CD4-positive, alpha-beta T cell treated with Interleukin-6 at 100 ng/mL for 8 hours (primary cell): ENCODE results near the gene MYL6B.
"Not testable (repeated sequence)": the region's sequence is repeated elsewhere in the genome, so short reads cannot be mapped to it uniquely, and the experiment has no call there.

ENCODE experiments used
- DNase-seq: peaks from one replicate; pipeline ENCODE4 v3.0.0-alpha.2; 2020; ENCODE audit warnings: mixed read lengths, low spot score

The MYL6B gene

GRCh38 chr12:56165369-56165768, 13.0 kb downstream of the MYL6B start:
- no peak for DNase-seq

- no peak for DNase-seq
Measured at GRCh38 chr12:56169229-56169759, 16.9 kb downstream of the MYL6B start.

GRCh38 chr12:56172839-56173238, 20.5 kb downstream of the MYL6B start:
- no peak for DNase-seq

- no peak for DNase-seq
Measured at GRCh38 chr12:56178347-56178746, 26.0 kb downstream of the MYL6B start.

- DNase-seq = no peak
Measured at GRCh38 chr12:56186957-56187356, 34.6 kb downstream of the MYL6B start.

GRCh38 chr12:56188131-56188777, 35.9 kb downstream of the MYL6B start:
- no peak for DNase-seq

DNA sequence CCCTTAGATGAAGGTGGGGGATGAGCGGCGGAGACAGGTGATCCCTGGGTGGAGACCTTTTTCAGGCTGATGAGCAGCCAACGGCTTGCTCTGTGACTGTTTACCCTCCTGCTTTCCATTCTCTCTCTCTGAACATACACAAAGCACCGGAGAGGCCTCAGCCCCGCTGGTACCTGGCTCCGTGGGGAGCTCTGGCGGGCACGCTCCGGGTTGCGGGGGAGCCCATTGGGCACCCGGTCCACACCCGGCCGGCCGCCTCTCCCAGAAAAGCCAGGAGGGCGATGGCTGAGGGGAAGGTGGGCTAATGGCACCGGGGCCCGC, 36.4 kb downstream of the MYL6B start:
- DNase-seq = peak; percentile 3

DNA sequence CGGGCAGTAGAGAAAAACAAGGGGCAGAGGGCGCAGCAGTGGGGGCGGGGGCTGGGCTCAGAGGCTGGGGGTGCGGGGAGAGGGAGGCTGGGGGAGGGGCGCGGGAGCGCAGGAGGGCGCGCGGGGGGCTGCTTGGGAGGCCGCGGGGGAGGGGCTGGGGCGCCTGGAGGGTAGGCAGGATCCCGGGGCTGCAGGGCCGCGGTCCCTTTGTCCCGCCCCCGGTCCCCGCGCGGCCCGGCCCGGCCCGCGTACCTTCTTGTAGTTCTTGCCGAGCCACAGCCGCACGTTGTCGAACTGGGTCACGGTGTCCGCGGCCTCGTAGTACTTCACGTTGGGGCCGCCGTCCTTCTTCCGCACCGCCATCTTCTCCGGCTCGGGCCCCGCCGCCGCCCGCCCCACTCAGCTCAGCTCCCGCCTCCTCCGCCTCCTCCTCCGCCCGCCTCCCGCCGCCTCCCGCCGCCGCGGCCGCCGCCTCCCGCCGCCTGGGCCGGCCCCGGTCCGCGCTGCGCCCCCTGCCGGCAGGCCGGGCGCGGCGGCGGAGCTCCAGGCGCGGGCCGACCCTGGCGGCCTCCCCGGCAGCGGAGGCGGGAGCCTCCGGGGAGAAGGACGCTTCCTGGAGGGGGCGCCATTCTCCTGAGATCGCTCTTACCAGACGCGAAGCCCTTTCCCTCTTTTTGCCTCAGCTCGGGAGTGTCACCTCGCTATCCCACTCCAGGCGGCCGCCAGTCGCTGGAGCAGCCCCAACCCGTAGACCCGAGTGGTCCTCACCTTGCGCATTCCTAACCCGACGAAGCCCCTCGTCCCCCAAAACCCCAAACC, 36.9 kb downstream of the MYL6B start, which contains the start of gene SMARCC2:
SMARCC2 (minus strand) TSS at position 385 of the 819 bp plus-strand sequence; CDS start at position 363, 22 bp downstream.
- DNase-seq = peak; percentile 80

- DNase-seq = peak; percentile 58
Measured at GRCh38 chr12:56189918-56190694, 37.7 kb downstream of the MYL6B start.

- DNase-seq = no peak
Measured at GRCh38 chr12:56190695-56191155, 38.3 kb downstream of the MYL6B start.

DNA sequence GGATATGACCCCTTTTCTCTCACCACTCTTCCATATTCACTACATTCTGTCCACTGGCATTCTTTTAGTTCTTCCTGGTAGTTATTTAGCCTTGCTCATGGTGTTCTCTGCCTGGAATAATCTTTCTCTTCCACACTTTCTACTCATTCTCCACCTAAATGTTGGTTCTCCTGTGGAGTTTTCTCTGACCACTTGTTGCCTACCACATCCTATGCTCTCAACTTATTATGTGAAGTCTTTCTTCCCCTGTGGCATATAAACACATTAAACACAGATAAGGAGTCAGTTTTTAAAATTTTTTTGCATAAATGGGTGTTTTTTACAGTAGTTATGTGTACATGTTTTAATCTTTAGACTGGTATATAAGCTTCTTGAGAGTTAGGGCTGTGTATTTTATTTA, 40.2 kb downstream of the MYL6B start:
- no peak for DNase-seq

DNA sequence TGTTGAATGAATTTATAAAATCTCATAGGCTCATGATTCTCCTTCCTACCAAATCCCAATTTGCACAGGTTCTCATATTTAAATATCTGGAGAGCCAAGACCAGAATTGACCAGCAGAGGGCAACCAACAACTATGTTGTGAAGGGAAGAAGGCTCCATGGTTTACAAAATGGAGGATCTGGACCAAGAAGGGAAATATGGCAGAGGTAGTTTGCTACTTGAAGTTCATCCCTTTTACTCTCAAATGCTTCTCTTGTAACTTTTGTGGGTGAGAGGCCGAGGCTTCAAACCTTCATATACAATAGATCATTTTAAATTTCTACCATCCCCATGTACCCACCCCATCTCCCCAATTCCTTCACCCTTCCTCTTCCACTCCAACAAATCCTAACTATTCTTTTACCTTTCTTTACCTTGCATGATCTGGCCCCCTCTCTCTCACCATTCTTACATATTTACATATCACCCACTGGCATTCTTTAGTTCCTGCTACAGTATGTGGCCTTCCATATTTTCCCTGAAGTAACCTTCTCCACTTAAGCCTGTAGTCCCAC, 40.7 kb downstream of the MYL6B start:
- DNase-seq = peak; percentile 82

GRCh38 chr12:56196818-56197550, 44.6 kb downstream of the MYL6B start:
- DNase-seq = not testable (repeated sequence)

DNA sequence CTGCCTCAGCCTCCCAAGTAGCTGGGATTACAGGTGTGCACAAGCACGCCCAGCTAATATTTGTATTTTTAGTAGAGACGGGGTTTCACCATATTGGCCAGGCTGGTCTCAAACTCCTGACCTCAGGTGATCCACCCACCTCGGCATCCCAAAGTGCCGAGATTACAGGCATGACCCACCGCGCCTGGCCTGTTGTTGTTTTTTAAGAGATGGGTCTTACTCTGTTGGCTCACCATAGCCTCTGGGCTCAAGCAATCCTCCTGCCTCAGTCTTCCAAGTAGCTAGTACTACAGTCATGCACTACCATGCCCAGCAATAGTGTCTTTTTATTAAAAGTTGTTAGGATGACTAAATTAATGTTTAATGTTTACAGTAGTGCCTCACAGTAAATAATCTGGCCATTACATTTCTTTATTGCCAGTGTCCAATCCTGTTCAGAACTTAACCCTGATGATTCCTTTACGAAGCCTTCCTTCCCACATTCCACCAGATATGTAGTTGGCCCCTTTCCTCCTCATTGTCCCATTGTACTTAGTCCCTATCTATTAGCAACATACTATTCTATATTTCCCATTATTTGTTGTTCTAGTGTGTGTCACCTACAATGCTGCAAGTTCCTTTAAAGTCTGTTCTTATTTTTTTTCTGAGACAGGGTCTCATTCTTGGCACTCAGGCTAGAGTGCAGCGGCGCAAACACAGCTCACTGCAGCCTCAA, 45.7 kb downstream of the MYL6B start:
- no peak for DNase-seq

DNA sequence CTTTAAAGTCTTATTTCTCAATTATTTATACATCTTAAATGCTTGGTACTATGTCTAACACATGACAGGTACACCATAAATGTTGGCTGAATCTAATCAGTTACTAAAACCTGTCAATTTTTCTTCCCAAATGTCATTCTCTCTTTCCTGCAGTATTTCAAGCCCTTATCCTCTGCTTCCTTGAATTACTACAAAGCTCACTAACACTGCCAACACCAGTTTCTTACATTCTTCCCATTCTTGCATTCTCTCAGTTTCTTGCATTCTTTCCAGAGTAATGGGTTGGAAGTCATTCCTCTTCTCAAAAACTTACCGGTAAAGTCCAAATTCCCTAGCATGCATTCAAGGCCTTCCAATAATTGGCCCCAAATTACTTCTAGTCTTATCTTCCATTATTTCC, 46.4 kb downstream of the MYL6B start:
- DNase-seq = no peak

DNA sequence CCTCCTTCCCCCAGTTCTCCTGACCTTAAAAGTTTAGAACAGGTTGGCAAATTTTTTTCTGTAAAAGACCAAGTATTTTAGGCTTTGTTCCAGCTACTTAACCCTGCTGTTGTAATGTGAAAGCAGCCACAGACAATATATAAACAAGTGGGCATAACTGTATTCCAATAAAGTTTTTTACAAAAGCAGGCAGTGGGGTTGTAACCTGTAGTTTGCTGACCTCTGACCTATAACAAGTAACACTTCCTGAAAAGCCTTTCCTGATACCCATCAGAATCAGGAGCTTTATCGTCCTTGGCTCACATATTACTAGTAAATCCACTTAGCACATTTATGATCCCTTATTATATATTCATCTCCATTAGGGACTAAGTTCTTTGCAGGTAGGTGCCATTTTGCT, 50.0 kb downstream of the MYL6B start:
- no peak for DNase-seq

DNA sequence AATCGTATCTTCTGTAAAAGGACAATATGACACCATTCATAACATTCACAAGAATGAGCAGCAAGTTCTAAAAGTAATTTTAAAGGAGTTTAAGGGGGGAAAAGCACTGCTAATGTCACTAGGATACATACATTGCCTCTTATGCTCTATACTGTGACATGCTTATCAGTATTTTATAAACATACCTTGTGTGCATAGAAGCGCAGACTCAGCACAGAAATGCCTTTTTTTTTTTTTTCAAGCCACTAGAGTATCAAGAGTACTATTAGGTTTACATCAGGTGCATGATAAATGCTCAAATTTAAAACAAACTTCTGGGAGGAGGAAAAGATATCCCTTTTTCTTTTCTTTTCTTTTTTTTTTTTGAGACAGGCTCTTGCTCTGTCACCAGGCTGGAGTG, 50.5 kb downstream of the MYL6B start:
- no peak for DNase-seq

DNA sequence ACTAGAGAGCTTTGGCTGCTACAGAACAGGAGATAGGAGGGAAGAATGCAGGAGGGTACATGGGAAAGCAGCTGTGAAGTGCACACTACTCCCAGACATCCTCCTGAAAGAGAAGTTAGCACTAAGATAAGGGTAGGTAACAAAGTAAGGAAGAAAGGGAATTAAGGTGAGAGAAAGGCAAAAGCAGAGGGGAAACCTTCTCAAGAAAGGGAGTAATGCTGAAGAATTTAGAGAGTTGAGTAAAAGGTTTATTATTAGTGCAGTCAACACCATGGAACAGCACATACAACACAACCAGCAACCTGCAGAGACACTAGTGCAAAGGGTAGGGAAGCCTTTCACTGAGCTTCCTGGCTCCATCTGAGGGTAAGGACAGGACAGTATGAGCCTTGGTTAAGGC, 51.9 kb downstream of the MYL6B start:
- DNase-seq = no peak

- DNase-seq = no peak
Measured at GRCh38 chr12:56205445-56205844, 53.1 kb downstream of the MYL6B start.

DNA sequence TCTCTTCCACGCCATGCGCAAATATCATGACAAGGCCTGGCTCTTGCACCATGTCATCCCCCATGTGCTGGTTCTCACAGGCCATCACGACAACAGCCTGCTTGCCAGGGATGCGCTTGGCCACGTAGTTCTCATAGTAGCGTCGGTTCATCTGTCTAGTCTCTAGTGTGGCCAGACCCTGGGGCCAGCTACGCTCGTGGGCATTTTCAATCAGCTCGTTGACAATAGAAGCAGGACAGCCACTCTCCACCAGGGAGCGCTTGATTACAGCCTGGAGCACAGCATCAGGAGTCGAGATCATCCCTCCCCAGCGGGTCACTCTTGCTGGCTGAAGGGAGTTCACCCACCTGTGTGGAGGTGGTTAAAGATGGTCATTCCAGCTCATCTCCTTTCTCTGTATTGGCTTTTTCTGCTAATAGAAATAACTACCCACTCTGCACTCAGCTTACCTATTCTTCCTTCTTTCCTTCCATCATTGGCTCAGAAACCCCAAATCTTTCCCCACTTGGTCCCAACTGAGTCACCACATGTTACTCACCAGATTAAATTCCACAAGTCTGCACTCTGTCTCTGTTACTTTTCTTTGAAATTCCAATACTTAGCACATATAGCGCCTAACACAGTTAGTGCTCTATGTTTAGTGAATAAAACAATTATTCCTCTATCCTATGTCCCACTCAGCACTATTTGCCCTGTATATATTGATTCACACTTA, 54.2 kb downstream of the MYL6B start:
- DNase-seq = peak; percentile 17
